ENCODE results near the gene AJAP1.

DNA sequence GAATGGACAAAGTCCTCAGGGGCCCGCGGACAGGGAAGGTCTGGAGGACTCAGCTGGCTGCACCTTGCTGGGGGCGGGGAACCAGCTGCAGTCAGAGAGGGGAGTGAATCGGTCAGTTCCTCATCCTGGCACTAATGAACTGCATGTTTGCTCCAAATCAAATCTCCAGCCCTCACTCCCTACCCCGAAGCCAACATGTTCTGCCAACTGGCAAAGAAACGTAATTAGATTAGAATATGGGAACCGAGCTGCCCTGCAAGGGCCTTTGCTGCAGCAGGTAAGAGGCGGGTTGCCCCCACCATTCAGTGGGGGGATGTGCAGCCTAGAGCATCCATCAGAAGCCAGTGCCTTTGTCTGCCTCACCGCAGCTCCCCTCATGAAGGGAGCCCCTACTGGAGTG lies 121.1 kb downstream of the AJAP1 start:
- TF ChIP-seq, protein P1, sequence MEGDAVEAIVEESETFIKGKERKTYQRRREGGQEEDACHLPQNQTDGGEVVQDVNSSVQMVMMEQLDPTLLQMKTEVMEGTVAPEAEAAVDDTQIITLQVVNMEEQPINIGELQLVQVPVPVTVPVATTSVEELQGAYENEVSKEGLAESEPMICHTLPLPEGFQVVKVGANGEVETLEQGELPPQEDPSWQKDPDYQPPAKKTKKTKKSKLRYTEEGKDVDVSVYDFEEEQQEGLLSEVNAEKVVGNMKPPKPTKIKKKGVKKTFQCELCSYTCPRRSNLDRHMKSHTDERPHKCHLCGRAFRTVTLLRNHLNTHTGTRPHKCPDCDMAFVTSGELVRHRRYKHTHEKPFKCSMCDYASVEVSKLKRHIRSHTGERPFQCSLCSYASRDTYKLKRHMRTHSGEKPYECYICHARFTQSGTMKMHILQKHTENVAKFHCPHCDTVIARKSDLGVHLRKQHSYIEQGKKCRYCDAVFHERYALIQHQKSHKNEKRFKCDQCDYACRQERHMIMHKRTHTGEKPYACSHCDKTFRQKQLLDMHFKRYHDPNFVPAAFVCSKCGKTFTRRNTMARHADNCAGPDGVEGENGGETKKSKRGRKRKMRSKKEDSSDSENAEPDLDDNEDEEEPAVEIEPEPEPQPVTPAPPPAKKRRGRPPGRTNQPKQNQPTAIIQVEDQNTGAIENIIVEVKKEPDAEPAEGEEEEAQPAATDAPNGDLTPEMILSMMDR (IDR thresholded peaks at IDR 0.05; ENCODE audit: poor library complexity) = no peak
- TF ChIP-seq EZH2 (IDR thresholded peaks at IDR 0.05; ENCODE audit: borderline replicate concordance) (no peak), EZH2phosphoT487 (IDR thresholded peaks at IDR 0.05; ENCODE audit: low read depth, severe bottlenecking, unreplicated experiment) (no peak)
